ENCODE measurements around the gene CNGB1. TPM values are rescaled to one million over a fixed set of nuclear protein-coding genes. Genes with fewer than 3 reads are reported as not detected.

The CNGB1 gene
- polyA plus RNA-seq, 1 donor (not counting 4 experiments of a cell fraction or from before 2014, with no cell fraction given) = 0.08 TPM

DNA sequence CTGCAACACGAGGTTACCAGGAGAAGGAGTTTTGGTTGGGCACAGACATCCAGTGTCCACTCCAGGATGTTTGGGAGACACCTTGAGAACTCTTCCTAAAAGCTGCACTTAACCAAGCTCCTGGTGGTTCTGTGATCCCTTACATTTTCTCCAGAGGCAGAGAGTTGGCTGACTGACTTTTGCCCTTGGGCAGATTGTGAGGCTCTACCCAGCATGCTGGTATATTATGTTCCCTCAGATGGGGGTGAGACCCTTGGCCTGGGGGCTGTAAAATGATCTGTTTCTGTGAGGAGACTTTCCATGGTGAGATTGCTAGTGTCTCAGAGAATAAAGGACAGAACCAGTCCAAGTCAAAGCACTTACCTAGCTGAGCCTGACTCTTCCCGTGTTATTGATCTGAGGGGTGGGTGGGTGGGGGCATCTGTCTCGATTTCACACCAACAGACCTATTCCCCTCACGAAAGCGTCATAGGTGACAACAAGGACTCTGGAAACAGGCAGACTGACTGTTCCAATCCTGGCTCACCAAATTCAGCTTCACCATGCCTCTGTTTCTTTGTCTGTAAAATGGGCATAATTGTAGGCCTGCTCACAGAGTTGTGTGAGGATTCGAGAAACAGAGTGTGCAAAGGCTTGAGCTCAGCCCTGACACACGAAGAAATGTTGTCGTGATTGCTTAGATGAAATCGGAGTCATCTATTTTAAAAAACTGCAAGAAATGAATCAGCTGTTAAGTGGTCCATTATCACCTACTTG is 42.5 kb upstream of the CNGB1 start:
- Histone ChIP-seq H3K4me3 (ENCODE audit: control insufficient read depth in 2 of 3, extremely low read depth in 1 of 3, insufficient read depth in 2 of 3, low read depth in 1 of 3, low read length in 3 of 3) (no peak overlapping the region), H3K9ac (ENCODE audit: control insufficient read depth, extremely low read depth, insufficient read depth, low read length) (no peak overlapping the region), H3K27me3 (ENCODE audit: control insufficient read depth, extremely low read depth, insufficient read depth, low read length) (no peaks in the 10 kb centered on the region), H3K4me2 (ENCODE audit: control insufficient read depth, extremely low read depth, insufficient read depth, low read depth, low read length) (no peak overlapping the region), H4K20me1 (ENCODE audit: control insufficient read depth, extremely low read depth, insufficient read depth, low read length) (peaks cover 2% of the 10 kb centered on the region), H3K4me1 (ENCODE audit: control insufficient read depth, extremely low read depth, insufficient read depth, low read length) (no peaks in the 10 kb centered on the region), H3K27ac (ENCODE audit: control insufficient read depth, insufficient read depth, low read length) (no peak overlapping the region), H3K79me2 (ENCODE audit: control insufficient read depth, insufficient read depth, low read length) (peaks cover 4% of the 10 kb centered on the region), H2AFZ (ENCODE audit: control insufficient read depth, low read length) (no peak overlapping the region), H3K9me1 (ENCODE audit: control insufficient read depth, extremely low read depth, insufficient read depth, low read length) (peaks cover 3% of the 10 kb centered on the region), H3K36me3 (ENCODE audit: control insufficient read depth in 2 of 2, extremely low read depth in 1 of 2, insufficient read depth in 2 of 2, low read length in 2 of 2) (peaks cover 19 to 30% of the 10 kb centered on the region in 2 experiments), H3K9me3 (ENCODE audit: control insufficient read depth, low read depth, low read length) (no peaks in the 10 kb centered on the region)
- dilution Hi-C loops (cut with MboI; ENCODE audit: extremely low pct_ligation_motif_present, low sequenced_read_pairs) = no loop called here
- no peak for DNase-seq (ENCODE audit: low read depth, low spot score)
- no peak for FAIRE-seq
- TF ChIP-seq EZH2 (IDR thresholded peaks at IDR 0.05; ENCODE audit: low read length) = no peak
- TF ChIP-seq, protein P1, sequence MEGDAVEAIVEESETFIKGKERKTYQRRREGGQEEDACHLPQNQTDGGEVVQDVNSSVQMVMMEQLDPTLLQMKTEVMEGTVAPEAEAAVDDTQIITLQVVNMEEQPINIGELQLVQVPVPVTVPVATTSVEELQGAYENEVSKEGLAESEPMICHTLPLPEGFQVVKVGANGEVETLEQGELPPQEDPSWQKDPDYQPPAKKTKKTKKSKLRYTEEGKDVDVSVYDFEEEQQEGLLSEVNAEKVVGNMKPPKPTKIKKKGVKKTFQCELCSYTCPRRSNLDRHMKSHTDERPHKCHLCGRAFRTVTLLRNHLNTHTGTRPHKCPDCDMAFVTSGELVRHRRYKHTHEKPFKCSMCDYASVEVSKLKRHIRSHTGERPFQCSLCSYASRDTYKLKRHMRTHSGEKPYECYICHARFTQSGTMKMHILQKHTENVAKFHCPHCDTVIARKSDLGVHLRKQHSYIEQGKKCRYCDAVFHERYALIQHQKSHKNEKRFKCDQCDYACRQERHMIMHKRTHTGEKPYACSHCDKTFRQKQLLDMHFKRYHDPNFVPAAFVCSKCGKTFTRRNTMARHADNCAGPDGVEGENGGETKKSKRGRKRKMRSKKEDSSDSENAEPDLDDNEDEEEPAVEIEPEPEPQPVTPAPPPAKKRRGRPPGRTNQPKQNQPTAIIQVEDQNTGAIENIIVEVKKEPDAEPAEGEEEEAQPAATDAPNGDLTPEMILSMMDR (optimal IDR thresholded peaks at IDR 0.05 in 1 of 3, IDR thresholded peaks at IDR 0.05 in 1 of 3, conservative IDR thresholded peaks at IDR 0.05 in 1 of 3; ENCODE audit: extremely low read depth in 1 of 3, insufficient read depth in 2 of 3, low read length in 3 of 3) = no peak

DNA sequence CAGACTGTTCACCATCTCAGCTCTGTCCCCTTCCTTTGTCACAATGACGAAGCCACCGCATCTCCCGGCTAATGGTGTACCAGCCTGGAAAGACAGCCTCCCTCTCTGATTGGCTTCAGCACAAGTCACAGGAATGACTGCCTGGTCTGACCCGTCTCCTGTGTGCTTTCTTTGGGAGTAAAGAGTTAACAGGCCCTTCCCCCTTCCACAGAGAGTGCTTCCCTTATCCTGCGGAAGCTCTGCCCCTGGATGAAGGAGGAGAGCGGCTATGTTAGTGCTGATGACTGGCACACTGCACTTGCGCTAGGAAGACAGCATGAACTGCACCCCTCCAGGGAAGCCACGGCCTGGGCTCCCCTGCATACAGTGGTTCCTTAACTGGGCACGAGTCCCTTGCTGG is 41.6 kb upstream of the CNGB1 start:
- H3K9me3 ChIP-seq (ENCODE audit: control insufficient read depth, low read depth, low read length) = no peaks in the 10 kb centered on the region
- no peak overlapping the region for H3K27ac ChIP-seq (ENCODE audit: control insufficient read depth, insufficient read depth, low read length)
- no peak overlapping the region for H3K4me2 ChIP-seq (ENCODE audit: control insufficient read depth, extremely low read depth, insufficient read depth, low read depth, low read length)
- H3K9me1 ChIP-seq (ENCODE audit: control insufficient read depth, extremely low read depth, insufficient read depth, low read length) = peaks cover 3% of the 10 kb centered on the region
- TF ChIP-seq EZH2 (IDR thresholded peaks at IDR 0.05; ENCODE audit: low read length) = no peak
- TF ChIP-seq, protein P1 (optimal IDR thresholded peaks at IDR 0.05 in 1 of 3, IDR thresholded peaks at IDR 0.05 in 1 of 3, conservative IDR thresholded peaks at IDR 0.05 in 1 of 3; ENCODE audit: extremely low read depth in 1 of 3, insufficient read depth in 2 of 3, low read length in 3 of 3) = no peak
- no peaks in the 10 kb centered on the region for H3K27me3 ChIP-seq (ENCODE audit: control insufficient read depth, extremely low read depth, insufficient read depth, low read length)
- peaks cover 2% of the 10 kb centered on the region for H4K20me1 ChIP-seq (ENCODE audit: control insufficient read depth, extremely low read depth, insufficient read depth, low read length)
- no peak overlapping the region for H3K4me3 ChIP-seq (ENCODE audit: control insufficient read depth in 2 of 3, extremely low read depth in 1 of 3, insufficient read depth in 2 of 3, low read depth in 1 of 3, low read length in 3 of 3)
- no peaks in the 10 kb centered on the region for H3K4me1 ChIP-seq (ENCODE audit: control insufficient read depth, extremely low read depth, insufficient read depth, low read length)
- dilution Hi-C loops (cut with MboI; ENCODE audit: extremely low pct_ligation_motif_present, low sequenced_read_pairs) = no loop called here
- H3K79me2 ChIP-seq (ENCODE audit: control insufficient read depth, insufficient read depth, low read length) = peaks cover 5% of the 10 kb centered on the region
- peaks cover 18 to 29% of the 10 kb centered on the region in 2 experiments for H3K36me3 ChIP-seq (ENCODE audit: control insufficient read depth in 2 of 2, extremely low read depth in 1 of 2, insufficient read depth in 2 of 2, low read length in 2 of 2)
- H3K9ac ChIP-seq (ENCODE audit: control insufficient read depth, extremely low read depth, insufficient read depth, low read length) = no peak overlapping the region
- H2AFZ ChIP-seq (ENCODE audit: control insufficient read depth, low read length) = no peak overlapping the region
- FAIRE-seq (no peak), DNase-seq (ENCODE audit: low read depth, low spot score) (no peak)

All from keratinocyte (primary cell).